MM.1S (cell line): ENCODE measurements around the gene DSTN.

Source experiments
- DNase-seq: peaks from one replicate; pipeline ENCODE4 v3.0.0-alpha.2; 2015
- H2AFZ ChIP-seq: fragments of 300-600 bp; sonication (generic); 2 replicates; pipeline ENCODE4 v1.6.0; 2016; ENCODE audit warnings: antibody characterized with exemption, low read length
- H3F3A ChIP-seq: fragments of 300-600 bp; sonication (generic); 2 replicates; pipeline ENCODE4 v1.6.1; 2016; ENCODE audit warnings: mild to moderate bottlenecking, antibody characterized with exemption, low read length, moderate library complexity, mixed read lengths; ENCODE audit not compliant: insufficient read depth
- H3K27ac ChIP-seq: fragments of 300-600 bp; sonication (generic); 2 replicates; pipeline ENCODE4 v1.5.1; 2016; ENCODE audit warnings: mild to moderate bottlenecking, low read length
- H3K27me3 ChIP-seq: fragments of 300-600 bp; sonication (generic); replicated peaks from 2 replicates; pipeline ENCODE4 v1.6.0; 2016; ENCODE audit warnings: low read length; ENCODE audit not compliant: insufficient read depth
- H3K36me3 ChIP-seq: fragments of 300-600 bp; sonication (generic); replicated peaks from 2 replicates; pipeline ENCODE4 v1.6.1; 2016; ENCODE audit warnings: mild to moderate bottlenecking, low read length, mixed read lengths; ENCODE audit not compliant: insufficient read depth
- H3K4me1 ChIP-seq: fragments of 300-600 bp; sonication (generic); 2 replicates; pipeline ENCODE4 v1.6.1; 2016; ENCODE audit warnings: low read length, mixed read lengths
- H3K4me2 ChIP-seq: fragments of 300-600 bp; sonication (generic); 2 replicates; pipeline ENCODE4 v1.6.0; 2016; ENCODE audit warnings: low read depth, low read length
- H3K4me3 ChIP-seq: fragments of 300-600 bp; sonication (generic); 2 replicates; pipeline ENCODE4 v1.5.1; 2016; ENCODE audit warnings: low read length, mixed read lengths
- H3K79me2 ChIP-seq: fragments of 300-600 bp; sonication (generic); 2 replicates; pipeline ENCODE4 v1.6.1; 2016; ENCODE audit warnings: mixed run types, low read length, mixed read lengths
- H3K9ac ChIP-seq: fragments of 300-600 bp; sonication (generic); 2 replicates; pipeline ENCODE4 v1.6.1; 2016; ENCODE audit warnings: low read length, mixed read lengths
- H3K9me2 ChIP-seq: fragments of 300-600 bp; sonication (generic); replicated peaks from 2 replicates; pipeline ENCODE4 v1.6.1; 2016; ENCODE audit warnings: mild to moderate bottlenecking, low read length, mixed read lengths; ENCODE audit not compliant: insufficient read depth
- H3K9me3 ChIP-seq: fragments of 300-600 bp; sonication (generic); replicated peaks from 2 replicates; pipeline ENCODE4 v1.6.1; 2016; ENCODE audit warnings: mild to moderate bottlenecking, low read length, mixed read lengths; ENCODE audit not compliant: insufficient read depth
- H4K20me1 ChIP-seq: fragments of 300-600 bp; sonication (generic); 2 replicates; pipeline ENCODE4 v1.6.1; 2016; ENCODE audit warnings: mild to moderate bottlenecking, low read length, moderate library complexity, mixed read lengths; ENCODE audit not compliant: insufficient read depth
- CTCF ChIP-seq: fragments of 300-600 bp; sonication (generic); IDR thresholded peaks from 2 replicates; pipeline ENCODE4 v1.5.1; 2016; ENCODE audit warnings: antibody characterized with exemption, low read length, mixed read lengths
- EZH2 ChIP-seq: fragments of 300-600 bp; sonication (generic); optimal IDR thresholded peaks from 2 replicates; pipeline ENCODE3; 2017; ENCODE audit warnings: low read depth, mild to moderate bottlenecking, antibody characterized with exemption, low read length, mixed read lengths
- EZH2phosphoT487 ChIP-seq: fragments of 300-600 bp; sonication (generic); IDR thresholded peaks from 2 replicates; pipeline ENCODE4 v1.6.1; 2018; ENCODE audit warnings: antibody characterized with exemption, low read length

Gene DSTN

GRCh38 chr20:17641520-17641964, 71.7 kb downstream of the DSTN start:
- peaks cover 98% of the 10 kb centered on the region for H3K79me2 ChIP-seq
- H2AFZ ChIP-seq, result no peak overlapping the region
- H3K27ac ChIP-seq, result no peak overlapping the region
- no peak overlapping the region for H3K4me2 ChIP-seq
- no peaks in the 10 kb centered on the region for H3K9me3 ChIP-seq
- no peaks in the 10 kb centered on the region for H3K9me2 ChIP-seq
- H4K20me1 ChIP-seq, result peaks cover 33% of the 10 kb centered on the region
- H3K4me1 ChIP-seq, result no peaks in the 10 kb centered on the region
- TF ChIP-seq CTCF (no peak), EZH2phosphoT487 (no peak), EZH2 (no peak)
- DNase-seq, result no peak
- no peaks in the 10 kb centered on the region for H3F3A ChIP-seq
- no peak overlapping the region for H3K4me3 ChIP-seq
- peaks cover 30% of the 10 kb centered on the region for H3K36me3 ChIP-seq
- H3K27me3 ChIP-seq, result no peaks in the 10 kb centered on the region
- H3K9ac ChIP-seq, result no peak overlapping the region

- H3K27ac ChIP-seq, result no peak overlapping the region
- peaks cover 98% of the 10 kb centered on the region for H3K79me2 ChIP-seq
- H3F3A ChIP-seq, result no peaks in the 10 kb centered on the region
- no peak for DNase-seq
- H3K9ac ChIP-seq, result no peak overlapping the region
- H3K4me3 ChIP-seq, result no peak overlapping the region
- H3K4me1 ChIP-seq, result no peaks in the 10 kb centered on the region
- no peaks in the 10 kb centered on the region for H3K9me3 ChIP-seq
- H3K36me3 ChIP-seq, result peaks cover 29% of the 10 kb centered on the region
- peaks cover 38% of the 10 kb centered on the region for H4K20me1 ChIP-seq
- no peak for TF ChIP-seq CTCF
- TF ChIP-seq EZH2, result no peak
- TF ChIP-seq EZH2phosphoT487, result no peak
- H3K4me2 ChIP-seq, result no peak overlapping the region
- no peak overlapping the region for H2AFZ ChIP-seq
- H3K9me2 ChIP-seq, result no peaks in the 10 kb centered on the region
- H3K27me3 ChIP-seq, result no peaks in the 10 kb centered on the region
Measured at GRCh38 chr20:17641993-17642392, 72.1 kb downstream of the DSTN start.

- Histone ChIP-seq H3F3A (no peaks in the 10 kb centered on the region), H2AFZ (no peak overlapping the region), H3K27me3 (no peaks in the 10 kb centered on the region), H3K4me3 (no peak overlapping the region), H3K4me1 (no peaks in the 10 kb centered on the region), H4K20me1 (peaks cover 44% of the 10 kb centered on the region), H3K9me3 (no peaks in the 10 kb centered on the region), H3K27ac (no peak overlapping the region), H3K4me2 (no peak overlapping the region), H3K36me3 (peaks cover 25% of the 10 kb centered on the region), H3K9me2 (no peaks in the 10 kb centered on the region), H3K9ac (no peak overlapping the region), H3K79me2 (peaks cover 98% of the 10 kb centered on the region)
- TF ChIP-seq EZH2phosphoT487, result no peak
- TF ChIP-seq CTCF, result no peak
- TF ChIP-seq EZH2, result no peak
- DNase-seq, result no peak
Measured at GRCh38 chr20:17642404-17643269, 72.8 kb downstream of the DSTN start.
